ENCODE results near the gene A2M.
A peak's percentile ranks its signal among the peaks of the same experiment; 100 is the strongest.

A2M gene

DNA sequence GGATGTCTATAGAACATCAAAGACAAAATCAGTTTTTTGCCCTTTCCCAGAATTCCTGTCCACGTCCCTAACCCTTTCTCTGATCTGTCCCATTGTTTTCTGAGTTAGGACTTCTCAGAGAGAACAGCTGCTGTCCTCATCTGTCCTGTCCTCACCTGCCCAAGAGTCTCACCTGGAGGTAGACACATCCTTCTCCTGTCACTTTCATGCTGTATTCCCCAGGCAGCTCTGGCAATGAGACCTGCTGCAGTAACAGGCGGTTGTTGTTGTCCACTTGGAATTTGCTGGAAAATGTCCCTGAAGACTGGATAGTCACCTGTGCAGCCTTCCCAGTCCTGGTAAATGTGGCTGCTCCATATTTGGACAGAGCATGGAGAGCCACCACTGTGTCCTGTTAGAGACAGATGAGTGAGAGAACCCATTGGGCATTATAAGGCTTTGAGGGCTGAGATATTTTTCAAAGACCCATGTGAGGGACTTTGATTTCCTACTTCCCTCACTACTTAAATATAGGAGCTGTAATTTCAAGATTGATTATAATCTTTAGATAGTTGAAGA lies 43.2 kb downstream of the A2M start:
- DNase-seq (ENCODE audit: low spot score): no peak

- no peak for DNase-seq (ENCODE audit: low spot score)
Observed at GRCh38 chr12:9071969-9072368, 43.8 kb downstream of the A2M start.

DNA sequence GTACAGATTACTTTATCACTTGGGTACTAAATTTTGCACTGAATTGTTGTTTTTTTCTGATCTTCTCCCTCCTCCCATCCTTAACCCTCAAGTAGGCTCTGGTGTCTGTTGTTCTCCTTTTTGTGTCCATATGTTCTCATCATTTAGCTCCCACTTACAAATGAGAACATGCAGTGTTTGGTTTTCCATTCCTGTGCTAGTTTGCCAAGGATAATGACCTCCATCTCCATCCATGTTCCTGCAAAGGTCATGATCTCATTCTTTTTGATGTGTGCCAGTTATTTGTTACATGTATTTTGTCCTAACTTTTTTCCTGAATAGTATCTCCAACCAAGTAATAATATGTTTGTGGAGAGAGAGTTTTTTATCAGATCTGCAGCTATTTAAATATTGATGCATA lies 44.2 kb downstream of the A2M start:
- DNase-seq (ENCODE audit: low spot score): no peak

DNA sequence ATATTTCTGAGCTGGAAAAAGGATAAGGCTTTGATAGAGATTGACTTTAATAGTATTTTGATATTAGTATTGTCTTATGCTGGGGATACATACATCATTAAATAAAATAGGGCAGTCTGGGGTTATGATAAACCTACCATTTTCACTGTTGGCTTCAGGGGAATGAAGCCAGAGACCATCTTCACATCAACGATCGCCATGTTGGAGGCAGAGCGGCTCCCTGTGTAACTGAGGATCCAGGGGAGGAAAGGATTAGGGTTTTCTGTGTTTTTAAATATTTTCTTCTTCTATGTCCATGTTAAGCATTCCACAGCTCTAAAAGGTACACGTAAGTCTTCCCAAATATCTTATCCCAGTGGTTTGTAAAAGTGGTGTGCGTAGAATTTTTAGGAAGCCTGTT lies 45.4 kb downstream of the A2M start:
- DNase-seq (ENCODE audit: low spot score): no peak

DNA sequence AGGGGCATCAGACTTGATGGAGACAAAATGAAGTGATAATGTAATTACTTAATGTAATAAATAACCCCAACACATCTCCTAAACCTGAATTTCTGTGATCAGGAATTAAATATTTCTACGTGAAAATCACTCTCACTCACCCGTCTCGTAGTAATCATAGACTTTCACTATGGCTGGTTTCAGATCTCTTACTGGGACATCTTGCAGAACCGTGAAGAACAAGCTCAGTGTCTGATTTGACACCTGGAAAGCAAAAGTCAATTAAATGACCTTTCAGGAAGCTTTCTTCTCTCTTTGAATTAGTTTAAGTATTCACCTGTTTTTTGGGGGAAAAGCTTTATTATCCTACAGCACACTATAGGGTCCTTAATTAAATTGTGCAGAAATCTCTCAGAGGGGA lies 47.1 kb downstream of the A2M start:
- no peak for DNase-seq (ENCODE audit: low spot score)

- no peak for DNase-seq (ENCODE audit: low spot score)
Observed at GRCh38 chr12:9068086-9068485, 47.6 kb downstream of the A2M start.

- no peak for DNase-seq (ENCODE audit: low spot score)
Observed at GRCh38 chr12:9066755-9067423, 48.8 kb downstream of the A2M start.

- no peak for DNase-seq (ENCODE audit: low spot score)
Observed at GRCh38 chr12:9066183-9066623, 49.5 kb downstream of the A2M start.

DNA sequence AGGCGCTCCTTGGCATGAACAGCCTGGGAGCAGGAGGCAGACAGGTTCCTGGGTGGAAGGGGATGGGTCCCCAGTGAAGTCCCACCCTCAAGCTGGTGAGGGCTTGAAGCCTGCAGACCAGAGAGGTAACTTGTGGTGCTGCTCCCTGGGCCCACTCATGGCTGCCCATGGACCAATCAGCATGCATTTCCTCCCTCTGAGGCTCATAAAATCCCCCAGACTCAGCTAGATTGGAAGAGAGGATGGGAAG lies 50.2 kb downstream of the A2M start:
- no peak for DNase-seq (ENCODE audit: low spot score)

DNA sequence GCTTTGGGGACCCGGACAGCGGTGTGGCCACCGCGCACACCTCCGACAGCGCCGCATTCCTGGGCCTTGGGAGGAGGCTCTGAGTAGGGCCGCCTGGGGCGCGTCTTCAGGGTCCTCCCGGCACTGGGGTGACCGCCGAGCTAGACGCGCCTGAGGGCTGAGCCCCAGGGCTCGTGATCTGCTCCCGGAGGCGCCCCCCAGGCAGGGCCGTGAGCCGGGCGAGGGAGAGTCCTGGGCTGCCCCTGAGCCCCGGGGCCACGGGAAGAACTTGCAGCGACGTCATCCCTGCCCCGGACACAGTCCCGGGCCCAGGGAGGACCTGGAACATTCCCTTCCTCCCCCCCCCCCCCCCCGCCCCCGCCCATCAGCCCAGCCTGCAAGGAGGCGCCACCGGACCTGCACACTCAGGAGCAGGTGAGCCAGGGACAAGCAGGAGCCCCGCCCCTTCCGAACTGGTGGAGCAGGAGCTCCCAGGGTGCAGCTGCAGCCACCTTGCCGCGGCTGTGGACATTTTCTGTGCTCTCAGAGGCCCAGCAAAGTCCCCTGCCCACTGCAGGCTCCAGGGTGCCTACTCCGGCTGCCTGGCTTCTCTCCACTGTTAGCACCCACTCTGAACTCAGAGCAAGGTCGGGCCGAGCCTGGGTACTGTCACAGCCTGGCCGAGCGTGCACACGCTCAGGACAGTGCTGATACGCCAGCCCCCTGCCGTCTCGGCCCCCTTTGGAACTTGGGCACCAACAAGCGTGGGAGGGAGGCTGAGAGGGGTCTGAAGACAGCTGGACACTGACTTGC lies 50.7 kb downstream of the A2M start:
- DNase-seq (ENCODE audit: low spot score): peak; percentile 6

- DNase-seq (ENCODE audit: low spot score): peak; percentile 46
Observed at GRCh38 chr12:9064201-9064814, 51.4 kb downstream of the A2M start.

DNA sequence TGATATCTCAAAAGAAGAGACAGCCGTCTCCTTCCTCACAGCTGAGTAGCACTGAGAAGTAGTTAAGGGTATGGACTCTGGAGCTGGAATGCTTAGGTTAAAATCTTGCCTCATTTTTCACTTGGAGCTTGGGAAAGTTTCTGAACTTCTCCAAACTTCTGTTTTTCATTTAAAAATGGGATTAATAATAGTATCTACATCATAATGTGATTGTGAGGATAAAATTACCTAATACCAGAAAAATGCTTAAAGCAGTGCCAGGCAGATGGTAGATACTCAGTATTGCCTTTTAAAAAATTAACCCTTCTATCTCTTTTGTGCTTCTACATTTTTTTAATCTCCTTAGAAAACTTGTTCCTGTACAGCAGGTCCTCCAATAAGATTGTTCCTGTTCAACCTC lies 63.1 kb downstream of the A2M start:
- DNase-seq (ENCODE audit: low spot score): no peak

- no peak for DNase-seq (ENCODE audit: low spot score)
Observed at GRCh38 chr12:9051158-9051550, 64.6 kb downstream of the A2M start.

DNA sequence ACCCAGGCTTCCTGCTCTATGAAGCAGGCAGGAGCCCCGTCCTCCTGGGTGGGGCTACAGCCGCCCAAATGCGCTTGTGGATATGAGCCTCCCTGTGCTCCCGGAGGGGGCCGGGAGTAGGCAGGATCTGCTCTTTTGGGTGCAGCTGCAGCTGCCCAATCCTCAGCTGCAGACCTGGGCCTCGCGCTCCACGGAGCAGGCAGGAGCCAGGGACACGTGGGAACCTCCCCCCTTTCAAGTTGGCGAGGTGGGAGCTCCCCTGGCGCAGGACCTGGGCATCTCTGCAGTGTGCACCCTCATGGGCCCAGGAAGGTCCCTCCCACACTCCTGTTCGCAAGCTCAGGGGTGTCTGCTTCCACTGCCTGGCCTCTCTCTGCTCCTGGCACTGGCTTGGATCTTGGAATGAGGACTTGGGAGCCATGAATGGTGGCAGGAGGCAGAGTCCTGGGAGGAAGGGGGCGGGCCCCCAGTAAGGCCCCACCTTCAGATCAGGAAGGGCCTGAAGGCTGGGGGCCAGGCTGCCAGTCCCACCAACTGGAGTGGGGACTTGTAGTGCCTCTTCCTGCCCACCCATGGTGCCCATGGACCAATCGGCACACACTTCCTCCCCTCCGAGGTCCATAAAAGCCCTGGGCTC lies 65.1 kb downstream of the A2M start:
- DNase-seq (ENCODE audit: low spot score): no peak

DNA sequence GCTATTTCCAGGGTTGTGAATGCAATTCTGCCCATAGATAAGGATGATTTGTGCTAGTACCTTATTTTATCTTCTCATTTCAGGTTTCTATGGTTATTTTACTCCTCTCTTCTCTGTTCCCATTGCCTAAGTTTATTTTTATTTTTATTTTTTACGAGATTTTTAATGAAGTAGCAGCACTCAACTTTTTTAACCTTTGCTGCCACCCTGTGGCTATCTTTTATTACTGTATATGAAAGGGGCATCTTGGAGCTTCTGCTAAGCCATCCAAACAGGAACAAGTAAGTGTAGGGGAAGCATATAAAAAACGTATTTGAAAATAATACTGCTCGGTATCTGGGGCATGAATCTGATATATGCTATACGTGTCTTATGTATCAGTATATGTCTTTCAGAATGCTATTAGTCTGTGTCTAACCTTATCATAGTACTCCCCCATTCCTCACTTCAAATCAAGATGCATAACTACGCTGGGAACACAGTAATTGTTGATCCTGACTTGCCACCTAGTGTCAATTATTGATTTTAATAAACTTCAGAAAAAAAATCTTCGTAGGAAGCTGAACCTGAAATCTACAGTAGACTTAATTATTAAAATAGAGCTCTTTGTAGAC lies 66.1 kb downstream of the A2M start:
- DNase-seq (ENCODE audit: low spot score): peak; percentile 33

DNA sequence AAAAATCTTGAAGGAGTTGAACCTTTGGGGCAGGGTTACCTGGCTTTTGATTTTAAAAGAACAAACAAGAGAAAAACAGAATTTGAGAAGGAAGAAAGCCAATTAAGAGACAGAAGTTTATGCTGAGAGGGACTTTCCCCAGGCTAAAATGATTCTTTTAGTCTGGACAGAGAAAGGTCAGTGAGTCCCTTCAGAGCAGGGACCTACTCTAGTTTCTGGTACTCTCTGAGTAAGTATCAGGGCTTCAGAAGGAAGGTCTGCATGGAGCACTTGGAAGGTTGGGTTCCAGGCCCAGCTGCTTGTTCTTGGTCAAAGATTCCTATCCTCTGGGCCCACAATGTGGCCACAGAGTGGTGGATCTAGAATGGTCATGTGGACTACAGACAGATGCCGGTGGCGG lies 66.8 kb downstream of the A2M start:
- no peak for DNase-seq (ENCODE audit: low spot score)

DNA sequence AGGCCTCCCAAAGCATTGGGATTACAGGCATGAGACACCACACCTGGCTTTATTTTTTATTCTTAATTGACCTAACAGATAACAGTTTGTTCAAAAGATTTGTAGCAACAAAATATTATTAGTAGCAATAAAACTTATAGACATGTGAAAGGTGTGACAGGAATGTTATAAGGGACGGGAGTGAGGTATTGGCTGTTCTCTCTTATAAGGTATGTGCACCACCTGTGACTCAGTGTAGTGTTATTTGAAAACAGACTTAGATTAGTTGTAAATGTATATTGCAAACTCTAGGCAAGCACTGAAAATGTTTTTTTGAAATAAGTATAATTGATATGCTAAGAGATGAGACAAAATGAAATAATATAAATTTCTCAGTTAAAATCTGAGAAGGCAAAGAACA lies 68.6 kb downstream of the A2M start:
- no peak for DNase-seq (ENCODE audit: low spot score)

DNA sequence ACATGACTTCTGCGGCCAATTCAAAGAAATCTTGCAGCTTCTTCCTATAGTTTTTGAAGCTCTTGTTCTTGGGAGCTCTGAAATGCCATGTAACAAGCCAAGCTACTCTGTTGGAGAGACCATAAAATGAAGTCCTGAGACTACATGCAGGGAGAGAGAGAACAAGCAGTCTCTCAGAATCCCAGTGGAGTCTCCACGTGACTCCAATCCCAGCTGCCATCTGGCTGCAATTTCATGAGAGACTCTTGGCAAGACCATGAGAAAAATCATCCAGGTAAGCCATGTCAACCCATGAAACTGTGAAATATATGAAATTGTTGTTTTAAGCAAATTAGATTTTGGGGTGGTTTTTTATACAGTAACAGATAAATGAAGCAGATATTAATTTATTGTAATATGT lies 72.0 kb downstream of the A2M start:
- DNase-seq (ENCODE audit: low spot score): no peak

- no peak for DNase-seq (ENCODE audit: low spot score)
Observed at GRCh38 chr12:9041321-9041720, 74.4 kb downstream of the A2M start.

- DNase-seq (ENCODE audit: low spot score): no peak
Observed at GRCh38 chr12:9040484-9041186, 75.1 kb downstream of the A2M start.

DNA sequence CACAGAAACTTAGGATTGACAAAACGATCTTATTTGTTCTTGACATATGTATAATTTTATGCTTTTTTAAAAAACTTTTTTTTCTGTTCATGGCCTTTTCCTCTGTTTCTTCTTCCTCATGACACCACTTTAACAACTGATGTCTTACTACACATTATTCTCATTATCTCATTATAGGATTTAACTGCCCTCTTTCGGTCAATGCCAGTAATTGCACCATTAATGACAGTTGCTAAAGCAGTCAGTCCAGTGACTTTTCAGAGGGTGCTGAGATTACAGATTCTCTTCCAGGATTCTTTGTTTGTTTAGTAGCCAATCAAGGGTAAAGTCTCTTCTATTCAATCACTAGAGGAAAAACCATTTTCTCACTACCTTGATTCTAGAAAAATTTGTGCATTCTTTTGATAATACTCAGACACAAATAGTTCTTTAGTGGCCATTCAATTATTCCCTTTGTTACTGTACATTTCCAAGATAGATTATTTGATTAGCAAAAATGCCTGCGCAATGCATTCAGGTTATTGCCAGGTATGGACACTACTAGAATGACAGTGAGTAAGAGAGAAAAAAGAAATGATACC lies 76.2 kb downstream of the A2M start:
- peak; percentile 69 for DNase-seq (ENCODE audit: low spot score)
